IMR-90 (cell line): ENCODE measurements around the gene CXCR3. TPM values are rescaled to one million over a fixed set of nuclear protein-coding genes. Genes with fewer than 3 reads are reported as not detected.
"Not testable (repeated sequence)": the region's sequence is repeated elsewhere in the genome, so short reads cannot be mapped to it uniquely, and the experiment has no call there.

ENCODE experiments used
- ATAC-seq: fragments of 200-7000 bp; cut with Tn5 transposase; 2 replicates; pipeline ENCODE4 v1.9.1; 2020; ENCODE audit warnings: low read depth, mild to moderate bottlenecking, moderate library complexity
- BruUV-seq: library from RNA; stranded (reverse); fragments of 400-500 nt; replicated peaks from 2 replicates; lab custom pipeline; 2021; lab: Mats Ljungman, UMichigan
- CTCF ChIA-PET: fragments of 300-600 bp; formaldehyde crosslinking; extraction: SDS; loops from one replicate; lab custom pipeline; 2021; ENCODE audit warnings: antibody characterized with exemption; lab: Yijun Ruan, JAX
- POLR2A ChIA-PET: fragments of 300-600 bp; sonication (Branson Sonifier 250); formaldehyde crosslinking; loops from one replicate; lab custom pipeline; 2022; ENCODE audit warnings: antibody characterized with exemption; ENCODE audit not compliant: unreplicated experiment; lab: Charles Lee
- DNase-seq: peaks from one replicate; pipeline ENCODE4 v3.0.0; 2013
- H2AFZ ChIP-seq: replicated peaks from 2 replicates; pipeline ENCODE3; 2013; ENCODE audit warnings: low read length, mild to moderate bottlenecking; ENCODE audit not compliant: poor library complexity
- H2AK5ac ChIP-seq: 2 replicates; pipeline ENCODE4 v1.6.1; 2013; ENCODE audit warnings: low read depth, low read length, inconsistent platforms
- H2AK9ac ChIP-seq: replicated peaks from 2 replicates; pipeline ENCODE3; 2013; ENCODE audit warnings: mild to moderate bottlenecking, low read depth, low read length, moderate library complexity; ENCODE audit not compliant: poor library complexity
- H2BK120ac ChIP-seq: 2 replicates; pipeline ENCODE4 v1.6.1; 2013; ENCODE audit warnings: low read depth, low read length, inconsistent platforms
- H2BK15ac ChIP-seq: 3 replicates; pipeline ENCODE4 v1.6.1; 2013; ENCODE audit warnings: low read depth, low read length, inconsistent platforms
- H2BK20ac ChIP-seq: 2 replicates; pipeline ENCODE4 v1.6.1; 2013; ENCODE audit warnings: low read depth, mild to moderate bottlenecking, inconsistent platforms, low read length, moderate library complexity
- H2BK5ac ChIP-seq: 2 replicates; pipeline ENCODE4 v1.6.1; 2013; ENCODE audit warnings: mild to moderate bottlenecking, low read depth, low read length, inconsistent platforms; ENCODE audit not compliant: poor library complexity, severe bottlenecking
- H3K14ac ChIP-seq: replicated peaks from 2 replicates; pipeline ENCODE4 v1.6.1; 2013; ENCODE audit warnings: low read depth, low read length, inconsistent platforms
- H3K18ac ChIP-seq: 2 replicates; pipeline ENCODE4 v1.6.1; 2013; ENCODE audit warnings: low read depth, low read length, control low read depth
- H3K23ac ChIP-seq: 2 replicates; pipeline ENCODE4 v1.6.1; 2013; ENCODE audit warnings: low read depth, low read length, inconsistent platforms
- H3K27ac ChIP-seq: 2 replicates; pipeline ENCODE4 v1.5.1; 2013; ENCODE audit warnings: mild to moderate bottlenecking, control low read depth, low read length; ENCODE audit not compliant: insufficient read depth
- H3K27me3 ChIP-seq: 2 replicates; pipeline ENCODE4 v1.6.1; 2013; ENCODE audit warnings: low read length; ENCODE audit not compliant: control insufficient read depth, insufficient read depth
- H3K36me3 ChIP-seq: 2 replicates; pipeline ENCODE4 v1.6.1; 2013; ENCODE audit warnings: low read length, mixed read lengths; ENCODE audit not compliant: control insufficient read depth, insufficient read depth
- H3K4ac ChIP-seq: 2 replicates; pipeline ENCODE4 v1.6.1; 2013; ENCODE audit warnings: low read depth, low read length, inconsistent platforms
- H3K4me1 ChIP-seq: 2 replicates; pipeline ENCODE4 v1.6.1; 2013; ENCODE audit warnings: low read length, mixed read lengths; ENCODE audit not compliant: control insufficient read depth, insufficient read depth
- H3K4me2 ChIP-seq: 2 replicates; pipeline ENCODE4 v1.6.1; 2013; ENCODE audit warnings: low read depth, mild to moderate bottlenecking, control low read depth, low read length, moderate library complexity
- H3K4me3 ChIP-seq: 2 replicates; pipeline ENCODE4 v1.5.1; 2013; ENCODE audit warnings: low read depth, mild to moderate bottlenecking, control low read depth, low read length, moderate library complexity; ENCODE audit not compliant: insufficient read depth
- H3K56ac ChIP-seq: 2 replicates; pipeline ENCODE4 v1.6.1; 2013; ENCODE audit warnings: low read length, inconsistent platforms; ENCODE audit not compliant: insufficient read depth; ENCODE audit errors: extremely low read depth
- H3K79me1 ChIP-seq, 2 experiments: 2 replicates each; pipeline ENCODE4 v1.6.1; 2013; ENCODE audit warnings: low read length in 2 of 2, inconsistent platforms in 1 of 2, low read depth in 1 of 2
- H3K9ac ChIP-seq: 2 replicates; pipeline ENCODE4 v1.6.1; 2013; ENCODE audit warnings: low read depth, low read length, control low read depth
- H3K9me1 ChIP-seq: 2 replicates; pipeline ENCODE4 v1.6.1; 2013; ENCODE audit warnings: low read length, inconsistent platforms; ENCODE audit not compliant: insufficient read depth
- H3K9me3 ChIP-seq: 2 replicates; pipeline ENCODE4 v1.6.1; 2013; ENCODE audit warnings: low read length; ENCODE audit not compliant: control insufficient read depth, insufficient read depth
- H4K20me1 ChIP-seq: 2 replicates; pipeline ENCODE4 v1.6.1; 2013; ENCODE audit warnings: low read length, inconsistent platforms; ENCODE audit not compliant: insufficient read depth
- H4K5ac ChIP-seq: 2 replicates; pipeline ENCODE4 v1.6.1; 2013; ENCODE audit warnings: mild to moderate bottlenecking, low read depth, low read length, control low read depth
- H4K8ac ChIP-seq, 2 experiments: 2 replicates each; pipeline ENCODE4 v1.6.1; 2013; ENCODE audit warnings: low read depth in 2 of 2, low read length in 2 of 2, control low read depth in 1 of 2, inconsistent platforms in 1 of 2
- H4K91ac ChIP-seq: 2 replicates; pipeline ENCODE4 v1.6.1; 2013; ENCODE audit warnings: low read depth, low read length, inconsistent platforms; ENCODE audit not compliant: insufficient read depth
- WGBS, 2 experiments: methylation state at CpG; one replicate each; pipeline versions ENCODE4 v1.1.5 to v1.1.7; 2013; ENCODE audit warnings: missing lambda C conversion rate in 2 of 2; ENCODE audit not compliant: insufficient read length in 1 of 2; ENCODE audit errors: extremely low coverage in 2 of 2; 5-methylcytosine and 5-hydroxymethylcytosine counted together
- dilution Hi-C: fragments of 300-500 bp; cut with HindIII; formaldehyde crosslinking; loops from one replicate; pipeline ENCODE4 v1.14.3; 2018; ENCODE audit warnings: low sequenced_read_pairs; ENCODE audit not compliant: unreplicated experiment
- in situ Hi-C: fragments of 300-500 bp; cut with MboI; formaldehyde crosslinking; loops from 3 replicates; pipeline ENCODE4 v1.14.3; 2019; ENCODE audit warnings: low sequenced_read_pairs, inconsistent platforms, mixed read lengths
- intact Hi-C: fragments of 100-400 bp; cut with micrococcal nuclease; formaldehyde crosslinking; loops from 2 replicates; pipeline ENCODE4 v1.10.0; 2022
- polyA plus RNA-seq, 3 experiments: library from polyadenylated mRNA; depleted of rRNA; stranded (reverse); fragments of >200 nt; gene quantifications; 2 replicates each; pipeline ENCODE4 v1.2.3, GENCODE V29; 2012; ENCODE audit warnings: low replicate concordance in 1 of 3
- total RNA-seq: library from RNA; depleted of rRNA; stranded (reverse); fragments of >200 nt; gene quantifications from 2 replicates; pipeline ENCODE4 v1.2.3, GENCODE V29; 2012

Gene CXCR3
- total and polyA plus RNA-seq, 2 of the 4 experiments (the other 2 are of a cell fraction) = not detected

DNA sequence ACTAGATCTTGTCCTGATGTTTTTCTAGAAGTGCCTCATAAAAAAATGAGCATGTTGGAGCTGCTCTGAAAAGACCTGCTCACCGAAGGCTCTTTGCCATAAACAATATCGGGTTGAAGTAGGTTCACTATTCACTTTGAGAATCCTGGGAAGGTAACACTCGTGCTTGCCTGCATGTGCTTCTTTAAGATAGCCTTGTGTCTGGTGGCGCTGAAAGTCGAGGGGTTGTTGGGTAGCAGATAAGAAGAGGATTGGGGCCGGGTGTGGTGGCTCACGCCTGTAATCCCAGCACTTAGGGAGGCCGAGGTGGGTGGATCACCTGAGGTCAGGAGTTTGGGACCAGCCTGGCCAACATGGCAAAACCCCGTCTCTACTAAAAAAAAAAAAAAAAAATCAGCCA, 6.6 kb downstream of the CXCR3 start:
- 87% methylated on average over 3 of the region's 9 CpGs; no CpG with 5 or more reads in 1 of the 2 experiments for WGBS, 2 experiments
- Histone ChIP-seq H2AK9ac (peak overlapping the region; percentile 35), H3K36me3 (peaks cover 23% of the 10 kb centered on the region)
- H4K20me1 ChIP-seq, in situ Hi-C loops, H3K4me1 ChIP-seq, H3K23ac ChIP-seq, ATAC-seq, DNase-seq, H3K9me1 ChIP-seq, CTCF ChIA-PET, intact Hi-C loops, H3K79me1 ChIP-seq, H3K14ac ChIP-seq, H2BK15ac ChIP-seq, H4K91ac ChIP-seq, H3K4me2 ChIP-seq, H3K4ac ChIP-seq, H2BK120ac ChIP-seq, H3K4me3 ChIP-seq, POLR2A ChIA-PET, H4K8ac ChIP-seq, H2BK5ac ChIP-seq, H4K5ac ChIP-seq, H3K18ac ChIP-seq, H2AK5ac ChIP-seq, BruUV-seq, dilution Hi-C loops, H2AFZ ChIP-seq, H3K9me3 ChIP-seq, H3K27me3 ChIP-seq, H3K27ac ChIP-seq, H3K9ac ChIP-seq, H2BK20ac ChIP-seq, H3K56ac ChIP-seq: not testable (repeated sequence)
